Common myeloid progenitor, CD34-positive (primary cell): ENCODE measurements around the gene MIEF1.
A peak's percentile ranks its signal among the peaks of the same experiment; 100 is the strongest.

Source experiments
- CTCF ChIA-PET: fragments of 350-600 bp; sonication (Branson Sonifier 250); formaldehyde crosslinking; loops from one replicate; lab custom pipeline; 2021; ENCODE audit warnings: antibody characterized with exemption; lab: Charles Lee
- POLR2A ChIA-PET: fragments of 350-600 bp; sonication (Branson Sonifier 250); formaldehyde crosslinking; loops from one replicate; lab custom pipeline; 2021; ENCODE audit warnings: antibody characterized with exemption; lab: Charles Lee
- DNase-seq, 3 donors: peaks; one replicate each; pipeline versions ENCODE4 v3.0.0 to v3.0.0-alpha.2; 2013
- H3K27ac ChIP-seq, 2 experiments: 1 replicate in 1 of 2; 2 replicates in 1 of 2; pipeline ENCODE4 v1.7.0; 2013; ENCODE audit warnings: inconsistent platforms in 2 of 2, low read length in 2 of 2, mild to moderate bottlenecking in 2 of 2, low read depth in 1 of 2, moderate library complexity in 1 of 2; ENCODE audit not compliant: severe bottlenecking in 2 of 2, insufficient read depth in 1 of 2, poor library complexity in 1 of 2
- H3K27me3 ChIP-seq, 5 experiments: replicated peaks in 2 of 5; 1 replicate in 3 of 5; 2 replicates in 2 of 5; pipeline versions ENCODE4 v1.6.1 to v1.7.0; 2013; ENCODE audit warnings: low read length in 4 of 5, mild to moderate bottlenecking in 2 of 5, moderate library complexity in 2 of 5, inconsistent platforms in 1 of 5; ENCODE audit not compliant: insufficient read depth in 5 of 5, control insufficient read depth in 4 of 5
- H3K36me3 ChIP-seq, 4 experiments: 1 replicate in 2 of 4; 2 replicates in 2 of 4; pipeline versions ENCODE4 v1.6.1 to v1.7.0; 2013; ENCODE audit warnings: low read length in 3 of 4, control low read depth in 1 of 4, mild to moderate bottlenecking in 1 of 4; ENCODE audit not compliant: control insufficient read depth in 4 of 4, insufficient read depth in 4 of 4
- H3K4me1 ChIP-seq, 4 experiments: 1 replicate in 3 of 4; 2 replicates in 1 of 4; pipeline versions ENCODE4 v1.6.1 to v1.7.1; 2013; ENCODE audit warnings: low read length in 3 of 4, mild to moderate bottlenecking in 3 of 4, control low read depth in 1 of 4, inconsistent platforms in 1 of 4, moderate library complexity in 1 of 4; ENCODE audit not compliant: control insufficient read depth in 4 of 4, insufficient read depth in 4 of 4; ENCODE audit errors: control extremely low read depth in 1 of 4
- H3K4me3 ChIP-seq, 7 experiments: 1 replicate in 4 of 7; 2 replicates in 3 of 7; pipeline versions ENCODE4 v1.5.1 to v1.7.0; 2013; ENCODE audit warnings: mild to moderate bottlenecking in 7 of 7, low read length in 6 of 7, moderate library complexity in 6 of 7, inconsistent platforms in 2 of 7, low read depth in 2 of 7, control low read depth in 1 of 7; ENCODE audit not compliant: insufficient read depth in 4 of 7, control insufficient read depth in 1 of 7; ENCODE audit errors: extremely low read depth in 1 of 7
- H3K9me3 ChIP-seq, 5 experiments: 1 replicate in 4 of 5; 2 replicates in 1 of 5; pipeline versions ENCODE4 v1.6.1 to v1.7.1; 2013; ENCODE audit warnings: low read length in 4 of 5, mild to moderate bottlenecking in 2 of 5, inconsistent platforms in 1 of 5, low read depth in 1 of 5, moderate library complexity in 1 of 5; ENCODE audit not compliant: control insufficient read depth in 4 of 5, insufficient read depth in 2 of 5; ENCODE audit errors: control extremely low read depth in 1 of 5
- WGBS: methylation state at CpG from one replicate; pipeline ENCODE4 v1.1.5; 2013; ENCODE audit not compliant: insufficient coverage; 5-methylcytosine and 5-hydroxymethylcytosine counted together

Gene MIEF1

DNA sequence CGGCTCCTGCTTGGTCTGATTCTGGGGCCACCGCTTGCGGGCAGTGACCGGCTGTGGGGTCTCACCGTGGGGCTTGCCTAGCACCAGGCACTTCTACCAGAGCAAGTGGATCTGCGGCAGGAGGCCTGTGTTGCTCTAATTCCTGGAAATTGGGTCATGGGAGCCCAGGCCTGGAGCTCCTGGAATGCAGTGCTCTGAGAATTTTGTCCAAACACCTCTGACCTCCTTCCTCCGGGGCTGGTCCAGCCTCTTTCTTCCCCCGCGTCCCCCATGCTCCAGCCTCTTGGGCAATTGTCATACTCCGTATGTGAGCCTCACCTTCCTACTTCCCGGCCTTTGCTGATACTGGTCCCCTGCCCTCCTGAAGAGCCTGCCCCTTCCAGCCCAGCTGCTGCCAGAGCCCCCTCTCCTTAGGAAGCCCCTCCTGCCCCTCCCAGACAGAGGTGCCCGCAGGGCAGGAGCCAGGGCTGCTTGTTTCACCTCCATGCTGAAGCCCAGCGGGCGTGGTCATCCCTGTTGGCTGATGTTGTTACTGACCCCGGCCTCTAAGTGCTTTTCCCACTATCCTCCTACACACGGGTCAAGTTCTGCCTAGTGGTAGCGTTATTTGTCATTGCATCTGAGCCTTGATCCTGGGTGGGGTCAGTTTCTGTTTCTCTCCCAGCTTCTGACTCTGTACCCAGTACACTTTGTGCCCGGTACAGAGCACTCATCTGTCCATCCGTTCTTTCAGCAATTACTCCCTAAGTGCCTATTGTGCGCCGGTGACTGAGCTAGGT, 35.7 kb upstream of the MIEF1 start:
- Histone ChIP-seq H3K36me3 (peaks cover 0 to 11% (median 0%) of the 10 kb centered on the region in 4 experiments), H3K4me3 (no peak overlapping the region), H3K4me1 (peaks cover 0 to 81% (median 56%) of the 10 kb centered on the region in 4 experiments), H3K27me3 (no peaks in the 10 kb centered on the region), H3K9me3 (no peaks in the 10 kb centered on the region), H3K27ac (no peak overlapping the region)
- WGBS: 96% methylated on average over 17 of the region's 21 CpGs
- ChIA-PET POLR2A (no interaction called here), CTCF (interaction anchor here (1.2 to 2.1 kb wide), 2 partner anchors 13 to 29 kb away, joined by 3 to 5 read pairs; no protein-coding TSS in a partner anchor)
- DNase-seq: no peak

DNA sequence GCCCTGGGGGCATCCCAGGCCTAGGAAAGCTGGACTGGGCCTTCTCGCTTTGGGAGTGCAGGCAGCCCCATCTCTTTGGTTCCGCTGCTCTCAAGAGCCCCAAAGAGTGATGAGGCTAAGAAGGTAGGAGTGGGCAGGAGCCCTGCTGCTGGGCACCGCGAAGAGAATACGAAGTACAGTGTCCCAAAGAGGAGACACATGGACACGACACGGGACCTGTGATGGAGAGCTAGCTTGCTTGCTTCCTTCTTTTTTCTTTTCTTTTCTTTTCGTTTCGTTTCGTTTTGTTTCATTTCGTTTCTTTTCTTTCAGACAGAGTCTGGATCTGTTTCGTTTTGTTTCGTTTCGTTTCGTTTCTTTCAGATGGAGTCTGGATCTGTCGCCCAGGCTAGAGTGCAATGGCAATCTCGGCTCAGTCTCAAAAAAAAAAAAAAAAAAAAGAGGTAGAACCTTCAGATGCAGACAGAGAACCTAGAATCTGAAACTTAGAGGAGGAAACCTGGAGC, 34.6 kb upstream of the MIEF1 start:
- no peaks in the 10 kb centered on the region for H3K27me3 ChIP-seq
- ChIA-PET CTCF (interaction anchor here (0.6 to 2.1 kb wide), 6 partner anchors 12 to 68 kb away, joined by 3 to 10 read pairs (median 3); partner anchors contain the start of gene TAB1), POLR2A (interaction anchor here (0.6 to 0.7 kb wide), 2 partner anchors 148 to 528 kb away, joined by 3 read pairs; partner anchors contain the start of gene RPL3)
- H3K9me3 ChIP-seq: no peaks in the 10 kb centered on the region
- 91% methylated on average over 17 of the region's 17 CpGs for WGBS
- no peak overlapping the region for H3K4me3 ChIP-seq
- no peak for DNase-seq
- peaks cover 1 to 81% (median 59%) of the 10 kb centered on the region in 4 experiments for H3K4me1 ChIP-seq
- H3K36me3 ChIP-seq: peaks cover 0 to 11% (median 0%) of the 10 kb centered on the region in 4 experiments
- H3K27ac ChIP-seq: no peak overlapping the region

DNA sequence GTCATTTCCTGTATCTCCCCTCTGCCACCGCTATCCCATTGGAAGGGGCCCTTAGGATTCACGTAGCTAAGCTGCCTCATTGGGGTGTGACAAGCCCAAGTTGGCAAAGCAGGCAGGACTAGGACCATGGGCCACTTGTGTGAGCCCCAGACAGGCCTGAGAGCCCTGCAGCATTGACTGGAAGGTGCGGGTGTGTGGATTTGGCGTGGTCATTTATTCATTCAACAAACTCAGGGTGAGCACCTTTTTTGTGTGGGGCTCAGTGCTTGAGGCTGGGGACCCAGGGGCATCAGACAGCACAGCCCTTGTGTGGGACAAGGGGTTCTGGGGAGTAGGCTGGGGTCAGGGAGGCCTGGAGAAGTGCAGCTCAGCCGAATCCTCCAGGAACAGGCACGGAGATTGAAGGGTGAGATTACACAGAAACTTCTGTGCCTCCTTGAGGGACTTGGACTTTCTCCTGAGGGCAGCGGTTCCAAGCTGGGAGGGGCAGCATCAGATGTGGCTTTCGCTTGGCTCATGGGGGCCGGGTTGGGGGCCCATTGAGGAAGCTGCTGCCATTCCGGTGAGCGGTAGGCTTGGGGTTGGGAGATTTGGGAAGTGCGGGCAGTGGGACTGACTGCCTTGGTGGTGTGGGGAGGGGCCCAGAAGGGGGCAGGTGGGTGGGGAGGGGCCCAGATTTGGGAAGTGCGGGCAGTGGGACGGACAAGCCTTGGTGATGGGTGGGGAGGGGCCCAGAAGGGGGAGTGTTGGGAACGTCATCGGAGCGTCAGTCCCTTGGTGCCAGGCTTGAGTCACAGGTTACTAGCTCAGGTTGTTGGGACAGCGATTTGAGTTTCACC, 33.4 kb upstream of the MIEF1 start:
- no peaks in the 10 kb centered on the region for H3K27me3 ChIP-seq
- WGBS: 34% methylated on average over 11 of the region's 18 CpGs
- peak overlapping the region in 1 of 7 experiments; percentile 42 for H3K4me3 ChIP-seq
- POLR2A ChIA-PET: no interaction called here
- H3K9me3 ChIP-seq: no peaks in the 10 kb centered on the region
- peaks cover 1 to 80% (median 57%) of the 10 kb centered on the region in 4 experiments for H3K4me1 ChIP-seq
- peak in 2 of 3 donors; percentile 55 to 65 for DNase-seq
- CTCF ChIA-PET: interaction anchor here (0.8 to 1.8 kb wide), 5 partner anchors 10 to 48 kb away, joined by 3 to 10 read pairs (median 3); no protein-coding TSS in a partner anchor
- peaks cover 0 to 11% (median 0%) of the 10 kb centered on the region in 4 experiments for H3K36me3 ChIP-seq
- no peak overlapping the region for H3K27ac ChIP-seq

DNA sequence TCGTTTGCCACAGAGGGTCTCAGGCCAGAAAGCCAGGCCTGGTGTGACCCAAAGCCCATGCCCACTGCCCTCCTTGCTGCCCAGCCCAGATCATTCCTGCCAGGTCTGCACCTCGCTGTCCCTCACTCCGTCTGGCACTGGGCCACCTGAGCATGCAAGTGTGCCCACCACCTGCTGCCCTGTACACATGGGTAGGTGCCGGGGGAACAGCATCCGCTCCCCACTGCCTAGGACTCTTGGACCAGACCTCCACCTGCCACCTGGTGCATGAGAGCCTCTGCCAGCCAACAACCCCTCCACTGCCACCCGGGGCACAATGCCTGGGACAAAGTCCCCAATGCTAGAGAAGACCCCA, 32.8 kb upstream of the MIEF1 start:
- 82% methylated on average over 6 of the region's 6 CpGs for WGBS
- H3K36me3 ChIP-seq: peaks cover 0 to 11% (median 0%) of the 10 kb centered on the region in 4 experiments
- CTCF ChIA-PET: interaction anchor here (0.8 to 1.8 kb wide), 4 partner anchors 9 to 48 kb away, joined by 3 to 10 read pairs (median 4); no protein-coding TSS in a partner anchor
- DNase-seq: no peak
- H3K4me1 ChIP-seq: peaks cover 1 to 80% (median 52%) of the 10 kb centered on the region in 4 experiments
- POLR2A ChIA-PET: no interaction called here
- no peaks in the 10 kb centered on the region for H3K27me3 ChIP-seq
- no peaks in the 10 kb centered on the region for H3K9me3 ChIP-seq
- peak overlapping the region in 1 of 7 experiments; percentile 42 for H3K4me3 ChIP-seq
- H3K27ac ChIP-seq: no peak overlapping the region

DNA sequence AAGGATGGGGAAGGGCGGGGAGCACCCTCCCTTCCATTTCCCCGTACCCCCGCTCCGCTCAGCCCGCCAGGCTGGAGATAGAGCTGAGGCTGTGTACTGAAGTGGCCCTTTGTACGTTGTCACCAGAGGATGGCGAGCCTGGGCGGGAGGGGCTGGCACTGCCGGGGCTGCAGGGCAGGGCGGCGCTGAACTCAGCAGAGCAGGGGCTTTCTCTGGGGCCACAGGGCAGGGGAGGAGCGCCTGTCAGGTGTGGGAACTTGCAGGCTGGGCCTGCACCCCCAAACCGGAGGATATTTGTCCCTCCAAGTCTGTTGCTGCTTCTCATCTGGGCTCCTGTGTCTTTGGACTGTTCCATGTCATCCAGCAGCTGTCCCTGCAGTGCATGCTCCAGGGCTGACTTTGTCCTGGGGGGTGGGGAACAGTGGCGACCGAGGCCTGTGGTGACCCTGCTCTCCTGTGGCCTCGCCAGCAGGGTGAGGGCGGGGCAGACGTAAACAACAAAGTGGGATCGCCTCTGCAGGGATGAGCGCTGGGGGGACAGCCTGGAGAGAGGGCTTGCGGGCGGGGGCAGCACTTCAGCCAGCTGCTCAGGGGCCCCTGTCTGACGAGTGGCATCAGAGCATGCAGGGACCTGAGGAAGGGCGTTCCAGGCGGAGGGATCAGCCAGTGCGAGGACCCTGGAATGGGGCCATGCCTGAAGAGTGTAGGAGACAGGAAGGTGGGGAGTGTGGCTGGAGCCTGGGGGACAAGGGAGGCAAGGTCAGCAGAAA, 32.2 kb upstream of the MIEF1 start:
- 85% methylated on average over 25 of the region's 26 CpGs for WGBS
- ChIA-PET POLR2A (no interaction called here), CTCF (interaction anchor here (1.0 kb wide), 2 partner anchors 9 to 31 kb away, joined by 3 read pairs; no protein-coding TSS in a partner anchor)
- Histone ChIP-seq H3K36me3 (peaks cover 0 to 17% (median 0%) of the 10 kb centered on the region in 4 experiments), H3K9me3 (no peaks in the 10 kb centered on the region), H3K27me3 (no peaks in the 10 kb centered on the region), H3K4me3 (no peak overlapping the region), H3K27ac (no peak overlapping the region), H3K4me1 (peaks cover 1 to 84% (median 54%) of the 10 kb centered on the region in 4 experiments)
- no peak for DNase-seq
